Fibroblast of pulmonary artery (primary cell): ENCODE data around the gene VWA3A.
"Not testable (repeated sequence)": the region's sequence is repeated elsewhere in the genome, so short reads cannot be mapped to it uniquely, and the experiment has no call there.

Experiments used
- DNase-seq: peaks from one replicate; pipeline ENCODE4 v3.0.0-alpha.2; 2010; ENCODE audit warnings: low read depth
- H3K4me3 ChIP-seq: replicated peaks from 2 replicates; pipeline ENCODE4 v1.5.1; 2011; ENCODE audit warnings: low read depth, mild to moderate bottlenecking, control low read depth, low read length, moderate library complexity
- TF ChIP-seq, protein P1 (sequence below): IDR thresholded peaks from 2 replicates; pipeline ENCODE4 v1.5.1; 2011; ENCODE audit warnings: mild to moderate bottlenecking, control low read depth, low read length, inconsistent platforms; ENCODE audit errors: missing control alignments

The VWA3A gene

DNA sequence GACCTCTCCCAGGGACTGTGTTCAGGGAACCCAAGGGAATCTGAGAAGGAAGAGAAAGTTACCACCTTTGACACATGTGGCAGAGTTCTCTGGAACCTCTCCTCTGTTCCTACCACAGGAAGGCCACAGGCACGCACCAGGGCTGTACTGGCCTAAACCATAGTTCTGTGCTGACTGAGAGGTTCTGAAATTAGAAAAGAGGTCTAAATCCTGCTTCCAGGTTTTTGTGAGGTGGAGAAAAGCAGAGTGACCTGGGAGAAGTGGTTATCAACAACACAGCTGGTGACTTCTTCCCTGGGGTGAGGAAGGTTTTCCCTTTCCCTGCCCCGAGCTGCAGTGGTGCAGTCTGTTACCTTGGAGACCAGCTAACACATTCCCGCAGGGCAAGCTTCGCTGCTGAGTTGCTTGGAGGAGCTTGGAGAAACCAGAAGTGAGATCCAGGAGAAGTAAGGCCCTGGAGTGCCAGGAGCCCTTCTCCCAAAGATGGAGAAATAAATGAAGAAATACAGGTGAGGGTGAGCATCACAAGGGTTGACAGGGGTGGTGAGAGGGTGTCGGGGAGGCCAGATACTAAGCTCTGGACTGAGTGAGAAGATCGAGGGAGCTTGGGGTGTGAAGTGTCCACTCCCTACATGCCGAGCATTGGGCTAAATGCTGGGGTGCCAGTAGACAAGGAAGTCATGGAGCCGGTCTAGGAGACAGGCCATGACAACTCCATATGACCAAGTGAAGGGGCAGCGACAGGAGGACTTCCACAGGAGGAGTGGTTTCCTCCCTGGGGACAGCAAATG, at the start of gene VWA3A:
TSS of gene VWA3A (plus strand) at position 399 of the 791 bp plus-strand sequence. CDS start at position 496, 97 bp downstream.
- no peak within 1 kb of the TSS for H3K4me3 ChIP-seq
- TF ChIP-seq, protein P1, sequence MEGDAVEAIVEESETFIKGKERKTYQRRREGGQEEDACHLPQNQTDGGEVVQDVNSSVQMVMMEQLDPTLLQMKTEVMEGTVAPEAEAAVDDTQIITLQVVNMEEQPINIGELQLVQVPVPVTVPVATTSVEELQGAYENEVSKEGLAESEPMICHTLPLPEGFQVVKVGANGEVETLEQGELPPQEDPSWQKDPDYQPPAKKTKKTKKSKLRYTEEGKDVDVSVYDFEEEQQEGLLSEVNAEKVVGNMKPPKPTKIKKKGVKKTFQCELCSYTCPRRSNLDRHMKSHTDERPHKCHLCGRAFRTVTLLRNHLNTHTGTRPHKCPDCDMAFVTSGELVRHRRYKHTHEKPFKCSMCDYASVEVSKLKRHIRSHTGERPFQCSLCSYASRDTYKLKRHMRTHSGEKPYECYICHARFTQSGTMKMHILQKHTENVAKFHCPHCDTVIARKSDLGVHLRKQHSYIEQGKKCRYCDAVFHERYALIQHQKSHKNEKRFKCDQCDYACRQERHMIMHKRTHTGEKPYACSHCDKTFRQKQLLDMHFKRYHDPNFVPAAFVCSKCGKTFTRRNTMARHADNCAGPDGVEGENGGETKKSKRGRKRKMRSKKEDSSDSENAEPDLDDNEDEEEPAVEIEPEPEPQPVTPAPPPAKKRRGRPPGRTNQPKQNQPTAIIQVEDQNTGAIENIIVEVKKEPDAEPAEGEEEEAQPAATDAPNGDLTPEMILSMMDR = no peak
- DNase-seq = peak; percentile 56

- H3K4me3 ChIP-seq, DNase-seq: not testable (repeated sequence)
Observed at GRCh38 chr16:22043882-22044281, 48.5 kb upstream of the VWA3A start.

DNA sequence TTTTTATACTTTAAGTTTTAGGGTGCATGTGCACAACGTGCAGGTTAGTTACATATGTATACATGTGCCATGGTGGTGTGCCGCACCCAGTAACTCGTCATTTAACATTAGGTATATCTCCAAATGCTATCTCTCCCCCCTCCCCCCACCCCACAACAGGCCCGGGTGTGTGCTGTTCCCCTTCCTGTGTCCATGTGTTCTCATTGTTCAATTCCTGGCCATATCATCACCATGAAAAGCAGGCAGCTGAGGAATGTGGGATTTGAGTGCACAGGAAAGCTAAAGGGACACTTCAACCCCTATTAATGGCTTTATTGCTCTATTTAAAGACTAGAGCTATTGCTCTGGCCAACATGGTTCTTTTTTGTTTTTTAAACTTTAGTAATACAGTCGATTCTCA, 46.5 kb upstream of the VWA3A start:
- DNase-seq = peak; percentile 39
- H3K4me3 ChIP-seq = not testable (repeated sequence)

- DNase-seq = no peak
- TF ChIP-seq, protein P1 = no peak
- no peak overlapping the region for H3K4me3 ChIP-seq
Observed at GRCh38 chr16:22050963-22051362, 41.4 kb upstream of the VWA3A start.

DNA sequence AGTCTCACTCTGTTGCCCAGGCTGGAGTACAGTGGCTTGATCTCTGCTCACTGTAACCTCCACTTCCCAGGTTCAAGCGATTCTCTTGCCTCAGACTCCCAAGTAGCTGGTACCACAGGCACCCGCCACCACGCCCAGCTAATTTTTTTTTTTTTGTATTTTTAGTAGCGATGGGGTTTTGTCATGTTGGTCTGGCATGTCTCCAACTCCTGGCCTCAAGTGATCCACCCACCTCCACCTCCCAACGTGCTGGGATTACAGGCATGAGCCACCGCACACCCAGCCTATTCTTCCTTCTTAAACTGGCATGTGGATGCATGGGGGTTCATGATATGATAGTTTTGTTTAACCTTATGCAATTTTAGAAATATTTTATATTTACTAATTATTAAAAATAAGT, 39.4 kb upstream of the VWA3A start:
- no peak overlapping the region for H3K4me3 ChIP-seq
- DNase-seq = no peak
- TF ChIP-seq, protein P1 = no peak

DNA sequence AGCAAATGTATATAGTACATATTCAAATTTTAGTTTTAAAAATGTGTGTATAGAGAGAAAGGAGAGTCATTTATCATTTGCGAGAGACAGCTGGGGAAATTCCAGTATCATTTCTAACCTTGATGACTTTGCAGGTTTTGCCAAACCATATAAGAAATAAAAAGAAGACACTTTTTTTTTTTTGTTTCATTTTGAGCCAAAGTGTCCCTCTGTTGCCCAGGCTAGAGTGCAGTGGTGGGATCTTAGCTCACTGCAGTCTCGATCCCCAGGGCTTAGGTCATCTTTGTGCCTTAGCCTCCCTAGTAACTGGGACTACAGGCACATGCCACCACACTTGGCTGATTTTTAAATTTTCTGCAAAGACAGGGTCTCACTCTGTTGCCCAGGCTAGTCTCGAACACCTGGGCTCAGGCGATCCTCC, 38.4 kb upstream of the VWA3A start:
- no peak overlapping the region for H3K4me3 ChIP-seq
- TF ChIP-seq, protein P1 = no peak
- no peak for DNase-seq

- no peak overlapping the region for H3K4me3 ChIP-seq
- DNase-seq = no peak
- TF ChIP-seq, protein P1 = no peak
Observed at GRCh38 chr16:22054847-22055590, 37.3 kb upstream of the VWA3A start.
